Anterior cingulate cortex (tissue), 58 donors: ENCODE results near the gene LRRFIP2.

Experiments
- DNase-seq, 58 donors: peaks; one replicate each; lab custom pipeline; 2025; lab: John Stamatoyannopoulos, UW

LRRFIP2 gene

GRCh38 chr3:37190667-37191066 is 16.3 kb upstream of the LRRFIP2 start:
- no peak for DNase-seq

GRCh38 chr3:37189109-37189508 is 14.7 kb upstream of the LRRFIP2 start:
- no peak for DNase-seq

GRCh38 chr3:37183976-37184375 is 9.6 kb upstream of the LRRFIP2 start:
- DNase-seq: peak in 30 of 58 donors; percentile 5 to 86 (median 26)

- DNase-seq: peak in 4 of 58 donors; percentile 5 to 64 (median 22)
These were observed 9.0 kb upstream of the LRRFIP2 start for GRCh38 chr3:37183375-37183831.

- DNase-seq: no peak
These were observed 8.4 kb upstream of the LRRFIP2 start for GRCh38 chr3:37182816-37183215.

GRCh38 chr3:37181756-37182155 is 7.4 kb upstream of the LRRFIP2 start:
- DNase-seq: no peak

GRCh38 chr3:37179144-37179967 is 5.0 kb upstream of the LRRFIP2 start:
- no peak for DNase-seq

GRCh38 chr3:37173806-37174205 is 576 bp downstream of the LRRFIP2 start:
- DNase-seq: no peak

GRCh38 chr3:37171144-37171543 is 3.2 kb downstream of the LRRFIP2 start:
- DNase-seq: no peak

GRCh38 chr3:37170513-37170912 is 3.9 kb downstream of the LRRFIP2 start:
- DNase-seq: no peak

GRCh38 chr3:37170060-37170459 is 4.3 kb downstream of the LRRFIP2 start:
- DNase-seq: no peak

- no peak for DNase-seq
These were observed 5.5 kb downstream of the LRRFIP2 start for GRCh38 chr3:37168896-37169295.

GRCh38 chr3:37163262-37164015 is 10.9 kb downstream of the LRRFIP2 start:
- DNase-seq: no peak

- no peak for DNase-seq
These were observed 11.7 kb downstream of the LRRFIP2 start for GRCh38 chr3:37162501-37163245.

GRCh38 chr3:37161351-37161750 is 13.0 kb downstream of the LRRFIP2 start:
- DNase-seq: no peak

- no peak for DNase-seq
These were observed 18.6 kb downstream of the LRRFIP2 start for GRCh38 chr3:37155782-37156181.

GRCh38 chr3:37154668-37155314 is 19.6 kb downstream of the LRRFIP2 start:
- DNase-seq: no peak

GRCh38 chr3:37150621-37151020 is 23.8 kb downstream of the LRRFIP2 start:
- no peak for DNase-seq

GRCh38 chr3:37149257-37149656 is 25.1 kb downstream of the LRRFIP2 start:
- no peak for DNase-seq

- DNase-seq: no peak
These were observed 26.2 kb downstream of the LRRFIP2 start for GRCh38 chr3:37148208-37148607.
